ENCODE measurements around the gene CLIP2. TPM values are rescaled to one million over a fixed set of nuclear protein-coding genes. Genes with fewer than 3 reads are reported as not detected.
"Not testable (repeated sequence)": the region's sequence is repeated elsewhere in the genome, so short reads cannot be mapped to it uniquely, and the experiment has no call there.

CLIP2 gene
- total RNA-seq, 1 experiment from 2014 or later = 28.9 TPM

DNA sequence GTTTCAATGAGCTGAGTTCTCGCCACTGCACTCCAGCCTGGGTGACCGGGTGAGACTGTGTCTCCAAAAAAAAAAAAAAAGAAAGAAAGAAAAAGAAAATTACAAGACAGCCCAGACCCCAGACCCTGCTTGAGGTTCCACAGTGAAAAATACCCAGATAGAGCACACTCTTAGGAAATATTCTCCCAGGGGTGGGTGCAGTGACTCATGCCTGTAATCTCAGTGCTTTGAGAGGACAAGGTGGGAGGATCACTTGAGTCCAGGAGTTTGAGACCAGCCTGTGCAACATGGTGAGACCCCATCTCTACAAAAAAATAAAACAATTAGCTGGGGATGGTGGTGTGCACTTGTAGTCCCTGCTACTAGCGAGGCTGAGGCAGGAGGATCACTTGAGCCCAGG lies 123.4 kb downstream of the CLIP2 start:
- H3K27ac ChIP-seq (ENCODE audit: low read depth, low read length, poor library complexity, severe bottlenecking) = no peak overlapping the region
- TF ChIP-seq, protein P1, sequence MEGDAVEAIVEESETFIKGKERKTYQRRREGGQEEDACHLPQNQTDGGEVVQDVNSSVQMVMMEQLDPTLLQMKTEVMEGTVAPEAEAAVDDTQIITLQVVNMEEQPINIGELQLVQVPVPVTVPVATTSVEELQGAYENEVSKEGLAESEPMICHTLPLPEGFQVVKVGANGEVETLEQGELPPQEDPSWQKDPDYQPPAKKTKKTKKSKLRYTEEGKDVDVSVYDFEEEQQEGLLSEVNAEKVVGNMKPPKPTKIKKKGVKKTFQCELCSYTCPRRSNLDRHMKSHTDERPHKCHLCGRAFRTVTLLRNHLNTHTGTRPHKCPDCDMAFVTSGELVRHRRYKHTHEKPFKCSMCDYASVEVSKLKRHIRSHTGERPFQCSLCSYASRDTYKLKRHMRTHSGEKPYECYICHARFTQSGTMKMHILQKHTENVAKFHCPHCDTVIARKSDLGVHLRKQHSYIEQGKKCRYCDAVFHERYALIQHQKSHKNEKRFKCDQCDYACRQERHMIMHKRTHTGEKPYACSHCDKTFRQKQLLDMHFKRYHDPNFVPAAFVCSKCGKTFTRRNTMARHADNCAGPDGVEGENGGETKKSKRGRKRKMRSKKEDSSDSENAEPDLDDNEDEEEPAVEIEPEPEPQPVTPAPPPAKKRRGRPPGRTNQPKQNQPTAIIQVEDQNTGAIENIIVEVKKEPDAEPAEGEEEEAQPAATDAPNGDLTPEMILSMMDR (conservative IDR thresholded peaks at IDR 0.05; ENCODE audit: low read depth, low read length) = no peak
- TF ChIP-seq EZH2 (IDR thresholded peaks at IDR 0.05; ENCODE audit: borderline replicate concordance, low read depth, low read length, poor library complexity, severe bottlenecking) = no peak
- DNase-seq (ENCODE audit: low spot score) = no peak

GRCh38 chr7:74414595-74415333 lies 125.6 kb downstream of the CLIP2 start:
- BruUV-seq (replicated peaks); H3K27ac ChIP-seq (ENCODE audit: low read depth, low read length, poor library complexity, severe bottlenecking); H3K9me3 ChIP-seq (ENCODE audit: low read depth, low read length, poor library complexity, severe bottlenecking); DNase-seq (ENCODE audit: low spot score); H3K4me3 ChIP-seq (ENCODE audit: low read depth, low read length, poor library complexity, severe bottlenecking); POLR2A ChIA-PET (ENCODE audit: low non-redundant PET); H3K36me3 ChIP-seq (ENCODE audit: insufficient read depth, low read length, poor library complexity, severe bottlenecking); H3K27me3 ChIP-seq (replicated peaks; ENCODE audit: insufficient read depth, low read depth, low read length, poor library complexity); H3K4me1 ChIP-seq (ENCODE audit: insufficient read depth, low read length, poor library complexity, severe bottlenecking): not testable (repeated sequence)
- CTCF ChIA-PET = interaction anchor here (0.5 kb wide), 1 partner anchor 127 kb away, joined by 3 read pairs; no protein-coding TSS in a partner anchor
- intact Hi-C loops (cut with micrococcal nuclease; ENCODE audit: unreplicated experiment) = loop anchor here (10.0 kb wide), 1 partner anchor 280 kb away; no protein-coding TSS in a partner anchor

More for the DNA sequence above, 123.4 kb downstream of the CLIP2 start:
- intact Hi-C loops (cut with micrococcal nuclease; ENCODE audit: unreplicated experiment) = loop anchor here (10.0 kb wide), 1 partner anchor 282 kb away; no protein-coding TSS in a partner anchor
- no TSS peak for BruUV-seq (replicated peaks)
- no peaks in the 10 kb centered on the region for H3K36me3 ChIP-seq (ENCODE audit: insufficient read depth, low read length, poor library complexity, severe bottlenecking)
- H3K27me3 ChIP-seq (replicated peaks; ENCODE audit: insufficient read depth, low read depth, low read length, poor library complexity) = no peaks in the 10 kb centered on the region
- no peak overlapping the region for H3K4me3 ChIP-seq (ENCODE audit: low read depth, low read length, poor library complexity, severe bottlenecking)
- ChIA-PET POLR2A (ENCODE audit: low non-redundant PET) (no interaction called here), CTCF (interaction anchor here (0.9 kb wide), 1 partner anchor 154 kb away, joined by 3 read pairs; no protein-coding TSS in a partner anchor)
- no peaks in the 10 kb centered on the region for H3K4me1 ChIP-seq (ENCODE audit: insufficient read depth, low read length, poor library complexity, severe bottlenecking)
- H3K9me3 ChIP-seq (ENCODE audit: low read depth, low read length, poor library complexity, severe bottlenecking) = no peaks in the 10 kb centered on the region

- H3K4me1 ChIP-seq (ENCODE audit: insufficient read depth, low read length, poor library complexity, severe bottlenecking) = no peaks in the 10 kb centered on the region
- no TSS peak for BruUV-seq (replicated peaks)
- ChIA-PET POLR2A (ENCODE audit: low non-redundant PET) (no interaction called here), CTCF (interaction anchor here (0.5 to 1.4 kb wide), 2 partner anchors 137 to 150 kb away, joined by 3 to 4 read pairs; no protein-coding TSS in a partner anchor)
- H3K27me3 ChIP-seq (replicated peaks; ENCODE audit: insufficient read depth, low read depth, low read length, poor library complexity) = no peaks in the 10 kb centered on the region
- no peaks in the 10 kb centered on the region for H3K9me3 ChIP-seq (ENCODE audit: low read depth, low read length, poor library complexity, severe bottlenecking)
- H3K27ac ChIP-seq (ENCODE audit: low read depth, low read length, poor library complexity, severe bottlenecking) = no peak overlapping the region
- no peak overlapping the region for H3K4me3 ChIP-seq (ENCODE audit: low read depth, low read length, poor library complexity, severe bottlenecking)
- intact Hi-C loops (cut with micrococcal nuclease; ENCODE audit: unreplicated experiment) = loop anchor here (2.0 to 10.0 kb wide), 2 partner anchors 149 to 277 kb away; no protein-coding TSS in a partner anchor
- DNase-seq (ENCODE audit: low spot score) = peak; percentile 64
- TF ChIP-seq EZH2 (IDR thresholded peaks at IDR 0.05; ENCODE audit: borderline replicate concordance, low read depth, low read length, poor library complexity, severe bottlenecking) = no peak
- TF ChIP-seq, protein P1 (conservative IDR thresholded peaks at IDR 0.05; ENCODE audit: low read depth, low read length) = peak; percentile 97
- no peaks in the 10 kb centered on the region for H3K36me3 ChIP-seq (ENCODE audit: insufficient read depth, low read length, poor library complexity, severe bottlenecking)
Measured at GRCh38 chr7:74417419-74417971, 128.3 kb downstream of the CLIP2 start.

Data from A673 (cell line).